Common myeloid progenitor, CD34-positive (primary cell): ENCODE measurements around the gene CWC15.
"Not testable (repeated sequence)": the region's sequence is repeated elsewhere in the genome, so short reads cannot be mapped to it uniquely, and the experiment has no call there.

Experiments used
- CTCF ChIA-PET: fragments of 350-600 bp; sonication (Branson Sonifier 250); formaldehyde crosslinking; loops from one replicate; lab custom pipeline; 2021; ENCODE audit warnings: antibody characterized with exemption; lab: Charles Lee
- POLR2A ChIA-PET: fragments of 350-600 bp; sonication (Branson Sonifier 250); formaldehyde crosslinking; loops from one replicate; lab custom pipeline; 2021; ENCODE audit warnings: antibody characterized with exemption; lab: Charles Lee
- DNase-seq, 3 donors: peaks; one replicate each; pipeline versions ENCODE4 v3.0.0 to v3.0.0-alpha.2; 2013
- H3K27ac ChIP-seq, 2 experiments: 1 replicate in 1 of 2; 2 replicates in 1 of 2; pipeline ENCODE4 v1.7.0; 2013; ENCODE audit warnings: inconsistent platforms in 2 of 2, low read length in 2 of 2, mild to moderate bottlenecking in 2 of 2, low read depth in 1 of 2, moderate library complexity in 1 of 2; ENCODE audit not compliant: severe bottlenecking in 2 of 2, insufficient read depth in 1 of 2, poor library complexity in 1 of 2
- H3K27me3 ChIP-seq, 5 experiments: replicated peaks in 2 of 5; 1 replicate in 3 of 5; 2 replicates in 2 of 5; pipeline versions ENCODE4 v1.6.1 to v1.7.0; 2013; ENCODE audit warnings: low read length in 4 of 5, mild to moderate bottlenecking in 2 of 5, moderate library complexity in 2 of 5, inconsistent platforms in 1 of 5; ENCODE audit not compliant: insufficient read depth in 5 of 5, control insufficient read depth in 4 of 5
- H3K36me3 ChIP-seq, 4 experiments: 1 replicate in 2 of 4; 2 replicates in 2 of 4; pipeline versions ENCODE4 v1.6.1 to v1.7.0; 2013; ENCODE audit warnings: low read length in 3 of 4, control low read depth in 1 of 4, mild to moderate bottlenecking in 1 of 4; ENCODE audit not compliant: control insufficient read depth in 4 of 4, insufficient read depth in 4 of 4
- H3K4me1 ChIP-seq, 4 experiments: 1 replicate in 3 of 4; 2 replicates in 1 of 4; pipeline versions ENCODE4 v1.6.1 to v1.7.1; 2013; ENCODE audit warnings: low read length in 3 of 4, mild to moderate bottlenecking in 3 of 4, control low read depth in 1 of 4, inconsistent platforms in 1 of 4, moderate library complexity in 1 of 4; ENCODE audit not compliant: control insufficient read depth in 4 of 4, insufficient read depth in 4 of 4; ENCODE audit errors: control extremely low read depth in 1 of 4
- H3K4me3 ChIP-seq, 7 experiments: 1 replicate in 4 of 7; 2 replicates in 3 of 7; pipeline versions ENCODE4 v1.5.1 to v1.7.0; 2013; ENCODE audit warnings: mild to moderate bottlenecking in 7 of 7, low read length in 6 of 7, moderate library complexity in 6 of 7, inconsistent platforms in 2 of 7, low read depth in 2 of 7, control low read depth in 1 of 7; ENCODE audit not compliant: insufficient read depth in 4 of 7, control insufficient read depth in 1 of 7; ENCODE audit errors: extremely low read depth in 1 of 7
- H3K9me3 ChIP-seq, 5 experiments: 1 replicate in 4 of 5; 2 replicates in 1 of 5; pipeline versions ENCODE4 v1.6.1 to v1.7.1; 2013; ENCODE audit warnings: low read length in 4 of 5, mild to moderate bottlenecking in 2 of 5, inconsistent platforms in 1 of 5, low read depth in 1 of 5, moderate library complexity in 1 of 5; ENCODE audit not compliant: control insufficient read depth in 4 of 5, insufficient read depth in 2 of 5; ENCODE audit errors: control extremely low read depth in 1 of 5
- WGBS: methylation state at CpG from one replicate; pipeline ENCODE4 v1.1.5; 2013; ENCODE audit not compliant: insufficient coverage; 5-methylcytosine and 5-hydroxymethylcytosine counted together

Gene CWC15

GRCh38 chr11:94938095-94939055 lies 35.0 kb downstream of the CWC15 start:
- H3K9me3 ChIP-seq, result peaks cover 0 to 2% (median 0%) of the 10 kb centered on the region in 5 experiments
- ChIA-PET POLR2A (no interaction called here), CTCF (no interaction called here)
- H3K27me3 ChIP-seq, result no peaks in the 10 kb centered on the region
- DNase-seq, result no peak
- no peaks in the 10 kb centered on the region for H3K36me3 ChIP-seq
- 95% methylated on average over 5 of the region's 9 CpGs for WGBS
- no peak overlapping the region for H3K27ac ChIP-seq
- peaks cover 3 to 12% (median 5%) of the 10 kb centered on the region in 4 experiments for H3K4me1 ChIP-seq
- no peak overlapping the region for H3K4me3 ChIP-seq

GRCh38 chr11:94934846-94935245 lies 38.5 kb downstream of the CWC15 start:
- H3K36me3 ChIP-seq, result no peaks in the 10 kb centered on the region
- CTCF ChIA-PET, result interaction anchor here (1.4 kb wide), 1 partner anchor 33 kb away, joined by 5 read pairs; no protein-coding TSS in a partner anchor
- POLR2A ChIA-PET, result interaction anchor here (0.8 kb wide), 1 partner anchor 10 kb away, joined by 4 read pairs; no protein-coding TSS in a partner anchor
- 50% methylated on average over 1 of the region's 3 CpGs for WGBS
- DNase-seq, result no peak
- H3K9me3 ChIP-seq, result no peaks in the 10 kb centered on the region
- no peak overlapping the region for H3K4me3 ChIP-seq
- H3K4me1 ChIP-seq, result peaks cover 3 to 16% (median 5%) of the 10 kb centered on the region in 4 experiments
- no peak overlapping the region for H3K27ac ChIP-seq
- H3K27me3 ChIP-seq, result no peaks in the 10 kb centered on the region

- H3K4me3 ChIP-seq, result no peak overlapping the region
- POLR2A ChIA-PET, result interaction anchor here (0.8 kb wide), 1 partner anchor 10 kb away, joined by 4 read pairs; no protein-coding TSS in a partner anchor
- H3K27ac ChIP-seq, result no peak overlapping the region
- CTCF ChIA-PET, result interaction anchor here (1.2 to 1.4 kb wide), 2 partner anchors 14 to 34 kb away, joined by 3 to 5 read pairs; no protein-coding TSS in a partner anchor
- no peaks in the 10 kb centered on the region for H3K36me3 ChIP-seq
- H3K27me3 ChIP-seq, result no peaks in the 10 kb centered on the region
- 35% methylated on average over 2 of the region's 4 CpGs for WGBS
- peak in 2 of 3 donors; percentile 50 to 59 for DNase-seq
- H3K4me1 ChIP-seq, result peaks cover 3 to 17% (median 5%) of the 10 kb centered on the region in 4 experiments
- H3K9me3 ChIP-seq, result no peaks in the 10 kb centered on the region
Measured at GRCh38 chr11:94934362-94934761, 39.0 kb downstream of the CWC15 start.

- Histone ChIP-seq H3K4me1 (peaks cover 3 to 26% (median 12%) of the 10 kb centered on the region in 4 experiments), H3K27ac (no peak overlapping the region), H3K4me3 (no peak overlapping the region), H3K9me3 (no peaks in the 10 kb centered on the region), H3K36me3 (no peaks in the 10 kb centered on the region), H3K27me3 (no peaks in the 10 kb centered on the region)
- ChIA-PET POLR2A (no interaction called here), CTCF (interaction anchor here (0.7 to 1.4 kb wide), 3 partner anchors 10 to 35 kb away, joined by 3 to 5 read pairs (median 4); no protein-coding TSS in a partner anchor)
- DNase-seq, result peak in 2 of 3 donors; percentile 46 to 61
- WGBS, result 61% methylated on average over 3 of the region's 5 CpGs
Measured at GRCh38 chr11:94933223-94934130, 39.9 kb downstream of the CWC15 start.

- POLR2A ChIA-PET, result no interaction called here
- H3K9me3 ChIP-seq, result no peaks in the 10 kb centered on the region
- no peak for DNase-seq
- H3K36me3 ChIP-seq, result no peaks in the 10 kb centered on the region
- H3K4me3 ChIP-seq, result no peak overlapping the region
- WGBS, result no CpG with 5 or more reads among the region's 5 CpGs
- H3K27me3 ChIP-seq, result no peaks in the 10 kb centered on the region
- CTCF ChIA-PET, result interaction anchor here (0.7 to 2.9 kb wide), 3 partner anchors 9 to 35 kb away, joined by 4 to 11 read pairs (median 4); no protein-coding TSS in a partner anchor
- peaks cover 6 to 35% (median 22%) of the 10 kb centered on the region in 4 experiments for H3K4me1 ChIP-seq
- no peak overlapping the region for H3K27ac ChIP-seq
Measured at GRCh38 chr11:94932503-94932902, 40.9 kb downstream of the CWC15 start.

GRCh38 chr11:94932072-94932471 lies 41.3 kb downstream of the CWC15 start:
- POLR2A ChIA-PET, H3K27ac ChIP-seq, H3K36me3 ChIP-seq, H3K9me3 ChIP-seq, H3K27me3 ChIP-seq, DNase-seq, H3K4me3 ChIP-seq: not testable (repeated sequence)
- peaks cover 6 to 40% (median 26%) of the 10 kb centered on the region in 4 experiments for H3K4me1 ChIP-seq
- CTCF ChIA-PET, result interaction anchor here (1.1 to 2.9 kb wide), 3 partner anchors 15 to 35 kb away, joined by 4 to 11 read pairs (median 4); no protein-coding TSS in a partner anchor
